ENCODE measurements around the gene PDIA4.
"Not testable (repeated sequence)": the region's sequence is repeated elsewhere in the genome, so short reads cannot be mapped to it uniquely, and the experiment has no call there.

PDIA4 gene

GRCh38 chr7:149028346-149029109 lies at the start of gene PDIA4:
Gene PDIA4 (minus strand): TSS chr7:149028505. CDS start chr7:149028408, 97 bp downstream.
- DNase-seq = peak; percentile 100

- DNase-seq = no peak
Measured at GRCh38 chr7:149077594-149077993, 49.3 kb upstream of the PDIA4 start.

GRCh38 chr7:149075286-149075685 lies 47.0 kb upstream of the PDIA4 start:
- DNase-seq = no peak

- no peak for DNase-seq
Measured at GRCh38 chr7:149074116-149074885, 46.0 kb upstream of the PDIA4 start.

- no peak for DNase-seq
Measured at GRCh38 chr7:149072438-149072775, 44.1 kb upstream of the PDIA4 start.

- no peak for DNase-seq
Measured at GRCh38 chr7:149071641-149072437, 43.5 kb upstream of the PDIA4 start.

- no peak for DNase-seq
Measured at GRCh38 chr7:149071182-149071635, 42.9 kb upstream of the PDIA4 start.

GRCh38 chr7:149070372-149071125 lies 42.2 kb upstream of the PDIA4 start:
- no peak for DNase-seq

- DNase-seq = peak; percentile 20
Measured at GRCh38 chr7:149067869-149068268, 39.6 kb upstream of the PDIA4 start.

- DNase-seq = no peak
Measured at GRCh38 chr7:149063476-149063875, 35.2 kb upstream of the PDIA4 start.

- not testable (repeated sequence) for DNase-seq
Measured at GRCh38 chr7:149062217-149062899, 34.1 kb upstream of the PDIA4 start.

GRCh38 chr7:149060156-149060555 lies 31.9 kb upstream of the PDIA4 start:
- DNase-seq = peak; percentile 51

GRCh38 chr7:149053885-149054284 lies 25.6 kb upstream of the PDIA4 start:
- DNase-seq = no peak

GRCh38 chr7:149053384-149053783 lies 25.1 kb upstream of the PDIA4 start:
- no peak for DNase-seq

GRCh38 chr7:149050941-149051340 lies 22.6 kb upstream of the PDIA4 start:
- no peak for DNase-seq

- DNase-seq = no peak
Measured at GRCh38 chr7:149048805-149049204, 20.5 kb upstream of the PDIA4 start.

GRCh38 chr7:149046416-149046815 lies 18.1 kb upstream of the PDIA4 start:
- DNase-seq = no peak

GRCh38 chr7:149043936-149044335 lies 15.6 kb upstream of the PDIA4 start:
- no peak for DNase-seq

- no peak for DNase-seq
Measured at GRCh38 chr7:149041350-149041749, 13.0 kb upstream of the PDIA4 start.

- DNase-seq = not testable (repeated sequence)
Measured at GRCh38 chr7:149038641-149039040, 10.3 kb upstream of the PDIA4 start.

- DNase-seq = no peak
Measured at GRCh38 chr7:149036676-149037075, 8.4 kb upstream of the PDIA4 start.

- no peak for DNase-seq
Measured at GRCh38 chr7:149031353-149031910, 3.1 kb upstream of the PDIA4 start.
